OCI-LY7 (cell line): Measurements from ENCODE around the gene METTL17.

ENCODE experiments used
- CTCF ChIP-seq: fragments of 200-600 bp; sonication (generic); conservative IDR thresholded peaks from 2 replicates; pipeline ENCODE4 v1.5.1; 2014; ENCODE audit warnings: mild to moderate bottlenecking, antibody characterized with exemption, low read length, moderate library complexity, mixed read lengths
- EZH2phosphoT487 ChIP-seq: fragments of 200-600 bp; sonication (generic); IDR thresholded peaks from 2 replicates; pipeline ENCODE4 v1.6.1; 2018; ENCODE audit warnings: low read depth, borderline replicate concordance, mild to moderate bottlenecking, mixed run types, antibody characterized with exemption, low read length, moderate library complexity, mixed read lengths

- TF ChIP-seq CTCF = no peak
- no peak for TF ChIP-seq EZH2phosphoT487
Observed at GRCh38 chr14:21034707-21035106, 44.9 kb downstream of the METTL17 start, which contains the start of gene RNASE13.
